Keratinocyte (primary cell): ENCODE data around the gene FAM221A.
"Not testable (repeated sequence)": the region's sequence is repeated elsewhere in the genome, so short reads cannot be mapped to it uniquely, and the experiment has no call there.

ENCODE experiments used
- EZH2 ChIP-seq: IDR thresholded peaks from one replicate; pipeline ENCODE4 v1.6.1; 2012; ENCODE audit warnings: inconsistent platforms, mild to moderate bottlenecking, low read length, moderate library complexity
- TF ChIP-seq, protein P1 (sequence below), 3 experiments: IDR thresholded peaks in 1 of 3; conservative IDR thresholded peaks in 1 of 3; optimal IDR thresholded peaks in 1 of 3; 2 replicates in 2 of 3; 3 replicates in 1 of 3; pipeline versions ENCODE3 to v1.5.1; 2011; ENCODE audit warnings: low read length in 3 of 3, mild to moderate bottlenecking in 3 of 3, moderate library complexity in 2 of 3, control low read depth in 1 of 3, inconsistent platforms in 1 of 3; ENCODE audit not compliant: insufficient read depth in 2 of 3; ENCODE audit errors: extremely low read depth in 1 of 3

DNA sequence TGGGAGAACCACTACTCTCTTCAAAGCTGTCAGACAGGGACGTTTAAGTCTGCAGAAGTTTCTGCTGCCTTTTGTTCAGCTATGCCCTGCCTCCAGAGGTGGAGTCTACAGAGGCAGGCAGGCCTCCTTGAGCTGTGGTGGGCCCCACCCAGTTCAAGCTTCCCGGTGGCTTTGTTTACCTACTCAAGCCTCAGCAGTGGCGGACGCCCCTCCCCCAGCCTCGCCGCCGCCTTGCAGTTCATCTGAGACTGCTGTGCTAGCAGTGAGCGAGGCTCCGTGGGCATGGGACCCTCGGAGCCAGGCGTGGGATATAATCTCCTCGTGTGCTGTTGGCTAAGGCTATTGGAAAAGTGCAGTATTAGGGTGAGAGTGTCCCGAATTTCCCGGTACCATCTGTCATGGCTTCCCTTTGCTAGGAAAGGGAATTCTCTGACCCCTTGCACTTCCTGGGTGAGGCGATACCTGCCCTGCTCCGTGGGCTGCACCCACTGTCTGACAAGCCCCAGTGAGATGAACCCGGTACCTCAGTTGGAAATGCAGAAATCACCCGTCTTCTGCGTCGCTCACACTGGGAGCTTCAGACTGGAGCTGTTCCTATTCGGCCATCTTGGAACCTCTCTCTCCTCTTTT lies 42.7 kb downstream of the FAM221A start:
- TF ChIP-seq, protein P1, sequence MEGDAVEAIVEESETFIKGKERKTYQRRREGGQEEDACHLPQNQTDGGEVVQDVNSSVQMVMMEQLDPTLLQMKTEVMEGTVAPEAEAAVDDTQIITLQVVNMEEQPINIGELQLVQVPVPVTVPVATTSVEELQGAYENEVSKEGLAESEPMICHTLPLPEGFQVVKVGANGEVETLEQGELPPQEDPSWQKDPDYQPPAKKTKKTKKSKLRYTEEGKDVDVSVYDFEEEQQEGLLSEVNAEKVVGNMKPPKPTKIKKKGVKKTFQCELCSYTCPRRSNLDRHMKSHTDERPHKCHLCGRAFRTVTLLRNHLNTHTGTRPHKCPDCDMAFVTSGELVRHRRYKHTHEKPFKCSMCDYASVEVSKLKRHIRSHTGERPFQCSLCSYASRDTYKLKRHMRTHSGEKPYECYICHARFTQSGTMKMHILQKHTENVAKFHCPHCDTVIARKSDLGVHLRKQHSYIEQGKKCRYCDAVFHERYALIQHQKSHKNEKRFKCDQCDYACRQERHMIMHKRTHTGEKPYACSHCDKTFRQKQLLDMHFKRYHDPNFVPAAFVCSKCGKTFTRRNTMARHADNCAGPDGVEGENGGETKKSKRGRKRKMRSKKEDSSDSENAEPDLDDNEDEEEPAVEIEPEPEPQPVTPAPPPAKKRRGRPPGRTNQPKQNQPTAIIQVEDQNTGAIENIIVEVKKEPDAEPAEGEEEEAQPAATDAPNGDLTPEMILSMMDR (optimal IDR thresholded peaks at IDR 0.05 in 1 of 3, IDR thresholded peaks at IDR 0.05 in 1 of 3, conservative IDR thresholded peaks at IDR 0.05 in 1 of 3; ENCODE audit: extremely low read depth in 1 of 3, insufficient read depth in 2 of 3, low read length in 3 of 3) = not testable (repeated sequence)
- TF ChIP-seq EZH2 = not testable (repeated sequence)
